ENCODE measurements around the gene DCAF8L2. TPM values are rescaled to one million over a fixed set of nuclear protein-coding genes. Genes with fewer than 3 reads are reported as not detected.

DCAF8L2 gene
- total and polyA plus RNA-seq, 10 of the 15 experiments (the other 5 are each of a cell fraction or from before 2014, with no cell fraction given): not detected

DNA sequence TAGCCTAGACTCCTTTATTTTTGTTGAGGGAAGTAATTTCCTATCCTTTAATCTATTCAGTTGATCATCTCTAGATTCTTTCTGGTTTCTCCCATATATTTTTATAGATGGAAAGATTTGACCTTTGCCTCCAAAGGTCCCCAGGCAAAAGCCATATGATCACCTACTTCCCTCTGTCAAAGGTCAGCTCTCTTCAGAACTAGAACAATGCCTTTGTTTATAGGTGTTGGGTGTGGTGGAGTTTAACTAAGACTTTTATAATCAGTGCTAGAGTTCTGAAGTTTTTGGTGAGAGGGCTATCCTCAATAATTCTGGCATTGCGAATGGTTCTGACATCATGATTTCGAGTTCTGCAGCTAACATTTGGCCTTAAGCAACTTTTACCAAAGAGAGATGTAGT is 19.0 kb upstream of the DCAF8L2 start:
- no peaks in the 10 kb centered on the region for H3K9me3 ChIP-seq (replicated peaks; ENCODE audit: control insufficient read depth, insufficient read depth, low read length)
- H3K4me2 ChIP-seq (ENCODE audit: control insufficient read depth, insufficient read depth): no peak overlapping the region
- FAIRE-seq (no peak), DNase-seq (ENCODE audit: low read depth, low spot score) (no peak), ATAC-seq (no peak)
- ChIA-PET SMC1A (ENCODE audit: uncharacterized antibody, unreplicated experiment) (interaction anchor here (0.6 kb wide), 1 partner anchor 9 kb away, joined by 3 read pairs; no protein-coding TSS in a partner anchor), RAD21 (ENCODE audit: unreplicated experiment) (no interaction called here), POLR2A (no interaction called here), CTCF (no interaction called here)
- no peak overlapping the region for H3K27ac ChIP-seq (ENCODE audit: control insufficient read depth, insufficient read depth)
- WGBS (ENCODE audit: insufficient coverage, insufficient replicate concordance, low lambda C conversion rate, missing lambda C conversion rate): 21% methylated on average over 2 of the region's 2 CpGs
- BruUV-seq (replicated peaks): no TSS peak
- H3K79me2 ChIP-seq (ENCODE audit: control insufficient read depth, insufficient read depth, low read length): no peaks in the 10 kb centered on the region
- no peak overlapping the region for H3K4me3 ChIP-seq
- H3K27me3 ChIP-seq (replicated peaks in 1 of 2; ENCODE audit: control insufficient read depth in 2 of 2, insufficient read depth in 2 of 2, low read length in 1 of 2): no peaks in the 10 kb centered on the region
- no peak overlapping the region for H2AFZ ChIP-seq (ENCODE audit: control insufficient read depth, low read depth, low read length)
- no peak for TF ChIP-seq HDAC6 (IDR thresholded peaks at IDR 0.05; ENCODE audit: unreplicated experiment)
- TF ChIP-seq EP300 (IDR thresholded peaks at IDR 0.05; ENCODE audit: borderline replicate concordance in 1 of 2, control insufficient read depth in 1 of 2, low read depth in 2 of 2, low read length in 2 of 2): no peak
- TF ChIP-seq NRF1 (conservative IDR thresholded peaks at IDR 0.05; ENCODE audit: low read depth, low read length): no peak
- no peaks in the 10 kb centered on the region for H3K4me1 ChIP-seq (ENCODE audit: control insufficient read depth, insufficient read depth, low read length)
- intact Hi-C loops (cut with micrococcal nuclease; ENCODE audit: unreplicated experiment) (no loop called here), in situ Hi-C loops (cut with MboI) (no loop called here)
- H3K36me3 ChIP-seq (ENCODE audit: control insufficient read depth in 2 of 2, insufficient read depth in 2 of 2, low read length in 1 of 2): no peaks in the 10 kb centered on the region
- no peaks in the 10 kb centered on the region for H4K20me1 ChIP-seq (ENCODE audit: control insufficient read depth, insufficient read depth)
- no peak overlapping the region for H3K9ac ChIP-seq (ENCODE audit: control insufficient read depth, insufficient read depth, low read length)

DNA sequence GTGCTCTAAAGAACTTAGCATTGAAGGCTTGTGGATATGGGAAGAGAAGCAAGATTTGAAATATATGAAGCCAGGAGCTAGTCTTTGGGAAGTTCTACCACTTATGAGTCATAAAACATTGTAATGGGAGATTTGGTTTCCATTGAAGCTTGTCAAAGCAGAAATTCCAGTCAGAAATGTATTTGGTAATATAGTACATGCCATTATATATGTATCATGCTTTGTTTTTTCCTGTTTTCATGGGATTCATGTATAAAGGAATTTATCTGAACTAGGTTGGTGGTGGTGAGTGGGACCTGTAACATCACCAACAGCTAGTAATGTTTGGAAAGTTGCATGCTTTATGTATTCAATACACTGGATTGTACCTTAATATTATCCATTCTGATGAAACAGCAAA is 14.6 kb upstream of the DCAF8L2 start:
- in situ Hi-C loops (cut with MboI) (no loop called here), intact Hi-C loops (cut with micrococcal nuclease; ENCODE audit: unreplicated experiment) (no loop called here)
- Histone ChIP-seq H3K27ac (ENCODE audit: control insufficient read depth, insufficient read depth) (no peak overlapping the region), H3K4me2 (ENCODE audit: control insufficient read depth, insufficient read depth) (no peak overlapping the region), H2AFZ (ENCODE audit: control insufficient read depth, low read depth, low read length) (no peak overlapping the region), H3K36me3 (ENCODE audit: control insufficient read depth in 2 of 2, insufficient read depth in 2 of 2, low read length in 1 of 2) (no peaks in the 10 kb centered on the region), H4K20me1 (ENCODE audit: control insufficient read depth, insufficient read depth) (no peaks in the 10 kb centered on the region), H3K4me3 (no peak overlapping the region), H3K27me3 (replicated peaks in 1 of 2; ENCODE audit: control insufficient read depth in 2 of 2, insufficient read depth in 2 of 2, low read length in 1 of 2) (no peaks in the 10 kb centered on the region), H3K9ac (ENCODE audit: control insufficient read depth, insufficient read depth, low read length) (no peak overlapping the region), H3K4me1 (ENCODE audit: control insufficient read depth, insufficient read depth, low read length) (no peaks in the 10 kb centered on the region), H3K79me2 (ENCODE audit: control insufficient read depth, insufficient read depth, low read length) (no peaks in the 10 kb centered on the region), H3K9me3 (replicated peaks; ENCODE audit: control insufficient read depth, insufficient read depth, low read length) (no peaks in the 10 kb centered on the region)
- BruUV-seq (replicated peaks): no TSS peak
- no peak for TF ChIP-seq NFXL1 (IDR thresholded peaks at IDR 0.05; ENCODE audit: borderline replicate concordance)
- CTCF ChIA-PET: no interaction called here
- POLR2A ChIA-PET: no interaction called here
- ATAC-seq (no peak), DNase-seq (ENCODE audit: low read depth, low spot score) (no peak), FAIRE-seq (no peak)
- RAD21 ChIA-PET (ENCODE audit: unreplicated experiment): no interaction called here
- SMC1A ChIA-PET (ENCODE audit: uncharacterized antibody, unreplicated experiment): no interaction called here

Data from GM12878 (cell line).